ENCODE results near the gene SYCP1. TPM values are rescaled to one million over a fixed set of nuclear protein-coding genes. Genes with fewer than 3 reads are reported as not detected.
A peak's percentile ranks its signal among the peaks of the same experiment; 100 is the strongest.

SYCP1 gene
- total and polyA plus RNA-seq, 2 of the 8 experiments (the other 6 are each of a cell fraction or from before 2014, with no cell fraction given), result 0.11 to 0.26 TPM

- no peak overlapping the region for H3K18ac ChIP-seq (ENCODE audit: extremely low read depth, low read length)
- H2BK12ac ChIP-seq (ENCODE audit: low read depth, low read length), result no peak overlapping the region
- FAIRE-seq (no peak), DNase-seq (ENCODE audit: low read depth in 1 of 2, low spot score in 2 of 2) (no peak)
- H3K4me2 ChIP-seq (ENCODE audit: insufficient read depth in 1 of 2, low read depth in 2 of 2, low read length in 2 of 2), result no peak overlapping the region
- H4K91ac ChIP-seq (replicated peaks; ENCODE audit: insufficient read length, low read length), result no peak overlapping the region
- ChIA-PET POLR2A (ENCODE audit: partially characterized antibody) (interaction anchor here (1.2 kb wide), 1 partner anchor 42 kb away, joined by 3 read pairs; no protein-coding TSS in a partner anchor), CTCF (ENCODE audit: partially characterized antibody) (interaction anchor here (0.7 to 13.0 kb wide), 3 partner anchors 16 to 61 kb away, joined by 3 to 106 read pairs (median 3); no protein-coding TSS in a partner anchor)
- H4K5ac ChIP-seq (ENCODE audit: insufficient read length, low read depth, low read length), result no peak overlapping the region
- no peak overlapping the region for H3K14ac ChIP-seq (ENCODE audit: insufficient read length)
- H4K8ac ChIP-seq (ENCODE audit: extremely low read depth, insufficient read depth, low read length), result no peak overlapping the region
- H3K4me3 ChIP-seq (ENCODE audit: extremely low read depth in 1 of 4, insufficient read depth in 2 of 4, low read depth in 3 of 4, low read length in 4 of 4), result no peak overlapping the region
- H2BK20ac ChIP-seq (ENCODE audit: low read length), result no peak overlapping the region
- no peaks in the 10 kb centered on the region for H3K36me3 ChIP-seq (ENCODE audit: control insufficient read depth in 2 of 4, insufficient read depth in 4 of 4, low read length in 3 of 4)
- no peak overlapping the region for H3K23ac ChIP-seq (ENCODE audit: insufficient read length)
- H3K4ac ChIP-seq (replicated peaks; ENCODE audit: insufficient read length, low read depth, low read length), result no peak overlapping the region
- 0 out of 2 replicates have a peak overlapping the region, but pooled peaks have one; percentile 5 for H2AFZ ChIP-seq (ENCODE audit: low read length)
- H2AK5ac ChIP-seq (ENCODE audit: low read depth, low read length), result no peak overlapping the region
- no peaks in the 10 kb centered on the region for H3K79me2 ChIP-seq (ENCODE audit: control insufficient read depth in 1 of 2, insufficient read depth in 2 of 2, low read length in 2 of 2)
- no peak overlapping the region for H3K9ac ChIP-seq (replicated peaks in 1 of 4; ENCODE audit: extremely low read depth in 1 of 4, low read depth in 3 of 4, low read length in 3 of 4)
- no peak overlapping the region for H2BK15ac ChIP-seq (ENCODE audit: low read length)
- no peaks in the 10 kb centered on the region for H4K20me1 ChIP-seq (replicated peaks in 1 of 2; ENCODE audit: control insufficient read depth in 1 of 2, insufficient read depth in 2 of 2, low read length in 2 of 2)
- no peak overlapping the region for H2BK120ac ChIP-seq (replicated peaks; ENCODE audit: low read depth, low read length)
- no peaks in the 10 kb centered on the region for H3K27me3 ChIP-seq (replicated peaks in 1 of 4; ENCODE audit: control insufficient read depth in 3 of 4, extremely low read depth in 1 of 4, insufficient read depth in 3 of 4, low read length in 3 of 4)
- no peaks in the 10 kb centered on the region for H3K9me3 ChIP-seq (ENCODE audit: insufficient read depth in 2 of 2, low read depth in 1 of 2, low read length in 1 of 2)
- no peaks in the 10 kb centered on the region for H3K79me1 ChIP-seq (ENCODE audit: low read depth, low read length)
- H3K56ac ChIP-seq (replicated peaks; ENCODE audit: insufficient read length, low read depth, low read length), result no peak overlapping the region
- no peak overlapping the region for H2BK5ac ChIP-seq (ENCODE audit: low read depth, low read length)
- H3K4me1 ChIP-seq (replicated peaks in 1 of 4; ENCODE audit: control insufficient read depth in 3 of 4, insufficient read depth in 4 of 4, low read length in 3 of 4), result no peaks in the 10 kb centered on the region
- H3K27ac ChIP-seq (ENCODE audit: low read depth, low read length), result no peak overlapping the region
- WGBS, 2 experiments (ENCODE audit: extremely low coverage in 1 of 2, insufficient coverage in 1 of 2, insufficient read length in 1 of 2, insufficient replicate concordance in 2 of 2, low coverage in 1 of 2, low lambda C conversion rate in 2 of 2, missing lambda C conversion rate in 1 of 2), result 91% methylated on average over 4 of the region's 4 CpGs; no CpG with 5 or more reads in 1 of the 2 experiments
- H3K23me2 ChIP-seq (ENCODE audit: low read depth, low read length), result peaks cover 2% of the 10 kb centered on the region; the same call in 1 of the 2 replicates
- TF ChIP-seq EGR1 (IDR thresholded peaks at IDR 0.05; ENCODE audit: borderline replicate concordance, low read depth, low read length) (no peak), POU5F1 (IDR thresholded peaks at IDR 0.05; ENCODE audit: low read depth, low read length) (no peak), BRCA1 (IDR thresholded peaks at IDR 0.05; ENCODE audit: low read depth, low read length) (no peak)
Observed at GRCh38 chr1:115036814-115037507, 182.3 kb downstream of the SYCP1 start.
